GM08714 (cell line): ENCODE measurements around the gene PLA2G1B.

ENCODE experiments used
- H3K4me3 ChIP-seq: fragments of 200-500 bp; sonication (Bioruptor generic); 2 replicates; pipeline ENCODE4 v1.5.1; 2014; ENCODE audit warnings: mild to moderate bottlenecking, low read length, inconsistent platforms
- ZNF274 ChIP-seq: IDR thresholded peaks from 2 replicates; pipeline ENCODE4 v1.6.1; 2012; ENCODE audit warnings: mild to moderate bottlenecking, low read depth, low read length

Gene PLA2G1B

DNA sequence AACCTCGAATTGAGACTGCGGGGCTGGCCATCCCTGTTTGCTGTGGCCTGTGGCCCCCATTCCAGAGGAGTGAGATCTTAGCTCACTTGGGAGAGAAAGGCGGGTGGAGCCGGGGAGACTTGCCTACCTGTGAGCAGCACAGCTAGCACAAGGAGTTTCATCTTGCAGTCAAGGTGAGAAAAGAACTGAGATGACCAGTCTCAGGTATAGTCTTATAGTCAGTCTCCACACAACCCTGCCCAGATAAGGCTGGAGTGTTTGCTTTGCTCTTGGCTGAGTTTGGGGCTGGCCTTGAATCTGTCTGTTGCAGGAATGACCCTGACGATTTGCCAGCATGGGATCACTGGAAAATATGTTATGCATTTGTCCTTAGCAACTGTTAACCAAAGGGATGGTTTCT, at the start of gene PLA2G1B:
Gene PLA2G1B, minus strand, starts transcription at position 187 of the 400 bp plus-strand sequence. Its CDS starts 26 bp downstream, at position 161.
- TF ChIP-seq ZNF274 = no peak
- H3K4me3 ChIP-seq = no peak within 1 kb of the TSS

- H3K4me3 ChIP-seq = no peak overlapping the region
- TF ChIP-seq ZNF274 = no peak
Measured at GRCh38 chr12:120376934-120377572, 49.5 kb upstream of the PLA2G1B start.

DNA sequence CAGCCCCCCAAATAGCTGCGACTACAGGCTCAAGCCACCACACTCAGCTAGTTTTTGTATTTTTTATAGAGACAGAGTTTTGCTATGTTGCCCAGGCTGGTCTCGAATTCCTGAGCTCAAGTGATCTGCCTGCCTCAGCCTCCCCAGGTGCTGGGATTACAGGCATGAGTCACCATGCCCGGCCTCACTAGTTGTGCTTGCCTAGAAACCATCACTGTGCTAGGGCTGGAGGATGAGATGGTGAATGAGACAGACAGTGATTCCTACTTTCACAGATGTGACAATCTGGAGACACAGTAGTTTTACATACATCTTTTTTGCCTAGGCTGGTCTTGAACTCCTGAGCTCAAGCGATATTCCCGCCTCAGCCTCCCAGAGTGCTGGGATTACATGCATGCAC, 48.8 kb upstream of the PLA2G1B start:
- H3K4me3 ChIP-seq = no peak overlapping the region
- no peak for TF ChIP-seq ZNF274

GRCh38 chr12:120376009-120376408, 48.4 kb upstream of the PLA2G1B start:
- TF ChIP-seq ZNF274 = no peak

DNA sequence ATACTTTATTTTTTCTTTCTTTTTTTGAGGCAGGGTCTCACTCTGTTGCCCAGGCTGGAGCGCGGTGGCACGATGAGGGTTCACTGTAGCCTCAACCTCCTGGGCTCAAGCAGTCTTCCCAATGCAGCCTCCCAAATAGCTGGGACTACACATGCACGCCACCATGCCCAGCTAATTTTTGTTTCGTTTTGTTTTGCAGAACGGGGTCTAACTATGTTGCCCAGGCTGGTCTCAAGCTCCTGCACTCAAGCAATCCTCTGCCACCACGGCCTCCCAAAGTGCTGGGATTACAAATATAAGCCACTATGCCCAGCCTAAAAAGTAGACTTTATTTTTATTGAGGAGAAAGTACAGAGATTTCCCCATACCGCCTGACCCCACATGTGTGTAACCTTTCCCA, 46.1 kb upstream of the PLA2G1B start:
- TF ChIP-seq ZNF274 = no peak
- H3K4me3 ChIP-seq = no peak overlapping the region

More at GRCh38 chr12:120376009-120376408, 48.4 kb upstream of the PLA2G1B start:
- H3K4me3 ChIP-seq = no peak overlapping the region

DNA sequence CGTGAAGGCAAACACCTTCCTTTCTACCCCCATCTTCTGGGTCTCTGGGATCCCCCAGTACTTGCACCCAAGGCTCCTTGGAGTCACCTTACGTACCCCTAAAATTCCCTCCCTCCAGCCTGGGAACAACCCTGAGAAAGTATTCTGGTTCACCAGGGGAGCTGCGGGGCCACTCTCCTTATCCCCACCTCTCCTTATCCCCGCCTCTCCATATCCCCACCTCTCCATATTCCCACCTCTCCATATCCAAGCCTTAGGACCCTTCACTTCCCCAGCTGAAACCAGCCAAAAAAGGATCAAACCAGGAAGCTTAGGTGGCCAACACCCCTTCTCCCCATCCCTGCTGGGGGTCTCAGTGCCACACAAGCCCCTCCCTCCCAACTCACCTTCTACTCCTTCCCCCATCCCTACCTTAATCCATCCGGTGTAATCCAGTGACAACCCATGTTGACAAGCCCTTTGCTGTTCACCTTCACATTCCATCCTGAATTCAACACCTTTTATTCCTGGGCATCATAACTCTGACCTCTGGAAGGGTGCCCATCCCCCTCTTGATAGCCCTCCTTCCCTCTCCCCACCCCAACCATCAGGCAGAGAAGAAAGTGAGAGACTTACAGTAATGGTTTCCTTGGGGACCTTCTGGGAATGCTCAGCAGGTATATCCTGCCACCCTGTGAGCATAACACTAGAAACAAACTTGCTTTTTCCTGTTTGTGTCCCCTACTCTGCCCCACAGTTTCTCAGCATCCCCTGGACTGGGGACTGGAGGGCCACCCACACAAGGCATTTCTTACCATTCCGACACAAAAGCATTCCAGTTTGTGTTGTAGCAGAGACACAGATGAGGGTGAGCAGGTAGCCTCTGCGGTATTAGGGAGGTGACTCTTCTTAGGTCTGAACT, 43.0 kb upstream of the PLA2G1B start:
- H3K4me3 ChIP-seq = no peak overlapping the region
- no peak for TF ChIP-seq ZNF274

- TF ChIP-seq ZNF274 = no peak
- H3K4me3 ChIP-seq = no peak overlapping the region
Measured at GRCh38 chr12:120369603-120370342, 42.2 kb upstream of the PLA2G1B start.

GRCh38 chr12:120368789-120369602, 41.4 kb upstream of the PLA2G1B start, which contains the start of gene MSI1:
MSI1 (minus strand) TSS chr12:120369164; CDS start chr12:120369091, 73 bp downstream.
- no peak for TF ChIP-seq ZNF274
- H3K4me3 ChIP-seq = peak within 1 kb of the TSS; percentile 8; the same call in 1 of the 2 replicates

DNA sequence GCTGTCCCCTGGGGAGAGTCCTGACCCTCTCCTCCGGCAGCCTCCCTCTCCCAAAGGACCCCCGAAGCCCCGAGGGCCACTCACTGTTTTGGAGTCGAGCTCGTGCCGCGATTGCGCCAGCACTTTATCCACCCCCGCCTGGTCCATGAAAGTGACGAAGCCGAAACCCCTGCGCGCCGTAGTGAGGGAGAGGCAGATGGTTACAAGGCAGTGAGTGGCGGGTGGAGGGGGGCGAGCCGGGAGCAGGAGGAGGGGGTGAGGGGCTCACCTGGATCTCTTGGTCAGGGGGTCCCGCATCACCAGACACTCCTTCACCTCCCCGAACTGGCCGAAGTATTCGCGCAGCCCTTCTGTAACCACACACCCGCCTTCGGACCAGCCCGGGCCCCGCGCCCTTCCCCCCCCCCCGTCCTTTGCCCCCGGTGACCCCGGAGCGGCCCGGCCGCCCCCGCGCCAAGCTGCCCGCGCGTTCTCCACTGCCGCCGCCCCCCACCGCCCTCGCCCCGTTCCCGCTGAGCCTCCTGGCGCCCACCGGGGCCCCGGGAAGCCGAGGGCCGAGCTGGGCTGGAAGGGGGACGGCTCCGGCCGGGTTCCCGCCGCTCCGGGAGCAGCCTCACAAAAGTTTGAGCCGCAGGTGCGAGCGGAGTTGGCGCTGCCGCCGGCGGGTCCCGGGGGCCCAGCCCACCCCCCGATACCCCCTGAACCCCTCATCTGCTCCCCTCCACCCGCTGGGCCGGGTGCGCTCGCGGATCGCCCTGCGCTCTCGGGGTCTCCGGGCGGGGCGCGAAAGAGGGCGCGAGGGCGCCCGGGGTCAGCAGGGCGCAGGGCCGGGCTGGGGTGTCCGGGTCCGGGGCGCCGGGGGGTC, 40.6 kb upstream of the PLA2G1B start:
- peak overlapping the region; percentile 8; the same call in 1 of the 2 replicates for H3K4me3 ChIP-seq

DNA sequence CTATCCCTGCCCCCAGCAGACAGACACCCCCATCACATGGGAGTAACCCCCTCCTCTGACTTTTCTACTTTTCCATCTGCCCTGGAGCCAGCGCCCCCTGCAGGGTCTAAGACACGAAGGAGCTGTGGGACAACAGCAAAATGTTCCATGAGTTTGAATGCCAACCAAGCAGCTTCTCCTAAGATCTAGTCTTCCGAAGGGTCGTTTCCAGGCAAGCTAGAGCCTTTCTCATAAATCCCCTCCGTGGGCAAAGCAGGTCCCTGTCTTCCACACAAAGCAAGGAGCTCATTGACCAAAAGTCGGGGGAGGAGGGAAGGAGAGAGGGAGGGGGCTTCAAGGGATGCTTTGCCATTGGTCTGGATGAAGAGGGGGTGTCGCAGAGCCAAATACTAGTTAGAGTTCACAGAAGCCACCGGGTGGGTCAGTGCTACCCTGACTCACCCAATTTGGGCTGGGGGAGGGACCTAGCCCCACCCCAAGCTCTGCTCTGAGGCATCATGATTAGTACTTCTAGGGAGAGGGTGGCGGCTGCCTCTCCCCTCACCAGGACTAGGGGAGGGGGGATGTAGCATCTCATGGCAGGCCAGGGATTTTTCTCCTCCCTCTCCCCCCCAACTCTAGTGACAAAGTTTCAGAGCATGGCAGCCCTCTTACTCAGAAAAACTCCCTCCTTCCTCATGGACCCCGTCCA, 39.8 kb upstream of the PLA2G1B start:
- H3K4me3 ChIP-seq = no peak overlapping the region

More for the DNA sequence above, 40.6 kb upstream of the PLA2G1B start:
- no peak for TF ChIP-seq ZNF274

DNA sequence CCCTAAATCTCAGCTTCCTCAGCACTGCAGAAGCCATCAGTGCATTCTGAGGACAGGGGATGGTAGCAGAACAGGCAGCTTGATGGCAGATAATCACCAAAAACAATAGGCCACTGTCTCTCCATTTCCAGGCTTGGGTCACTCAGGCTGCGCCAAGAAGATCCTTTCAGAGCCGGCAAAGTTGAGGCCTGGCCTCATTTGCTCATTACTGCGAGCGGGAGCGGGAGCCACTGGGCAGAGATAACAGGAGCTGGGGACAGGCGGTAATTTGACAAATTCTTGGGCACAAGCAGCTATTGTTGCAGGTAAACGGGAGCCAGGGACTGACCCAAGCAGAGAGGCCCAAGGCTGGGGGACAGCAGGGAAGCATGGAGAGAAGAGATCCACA, 39.3 kb upstream of the PLA2G1B start:
- no peak for TF ChIP-seq ZNF274
- no peak overlapping the region for H3K4me3 ChIP-seq

More for the DNA sequence above, 39.8 kb upstream of the PLA2G1B start:
- no peak for TF ChIP-seq ZNF274

- no peak overlapping the region for H3K4me3 ChIP-seq
- TF ChIP-seq ZNF274 = no peak
Measured at GRCh38 chr12:120366341-120366705, 38.7 kb upstream of the PLA2G1B start.
